GM13977 (cell line): ENCODE results near the gene OR10V1.

Source experiments
- DNase-seq: peaks from one replicate; pipeline ENCODE4 v3.0.0; 2012; ENCODE audit warnings: low spot score
- in situ Hi-C: fragments of 300-500 bp; cut with MboI; formaldehyde crosslinking; loops from one replicate; pipeline ENCODE4 v1.12.0; 2022; ENCODE audit warnings: low sequenced_read_pairs, low pct_unique_long_range_greater_than_20kb, mixed read lengths, inconsistent platforms; ENCODE audit not compliant: unreplicated experiment
- TF ChIP-seq, protein P1 (sequence below): IDR thresholded peaks from 2 replicates; pipeline ENCODE4 v1.5.1; 2012; ENCODE audit warnings: mild to moderate bottlenecking, control low read depth; ENCODE audit not compliant: insufficient read depth; ENCODE audit errors: extremely low read depth, missing control alignments

Gene OR10V1

DNA sequence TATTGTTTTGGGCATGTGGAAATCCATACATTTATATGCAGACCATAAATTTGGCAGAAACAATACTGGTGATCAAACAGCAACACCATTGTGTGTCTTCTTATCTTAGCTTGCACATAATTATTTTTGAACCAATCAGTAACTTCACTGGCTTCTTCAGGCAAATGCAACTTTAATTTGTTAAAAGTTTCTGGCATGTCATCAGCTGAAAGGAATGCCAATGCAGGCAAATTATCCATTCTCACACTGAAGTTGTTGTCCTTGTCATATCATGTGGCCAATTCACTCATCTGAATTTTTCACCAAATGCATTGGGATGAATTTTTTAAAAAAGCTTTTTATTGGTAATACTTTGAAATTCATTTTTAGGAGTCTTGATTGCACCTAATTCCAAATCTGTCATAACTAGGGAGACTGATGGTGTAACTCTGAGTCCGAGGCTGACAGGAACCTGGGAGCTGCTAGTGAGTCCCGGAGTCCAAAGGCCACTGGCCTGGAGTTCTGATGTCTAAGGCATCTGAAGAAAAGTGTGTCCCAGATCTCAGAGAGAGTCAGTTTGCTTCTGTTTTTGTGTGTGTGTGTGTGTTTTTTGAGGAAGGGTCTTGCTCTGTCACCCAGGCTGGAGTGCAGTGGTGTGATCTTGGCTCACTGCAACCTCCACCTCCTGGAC, 17.4 kb upstream of the OR10V1 start:
- TF ChIP-seq, protein P1, sequence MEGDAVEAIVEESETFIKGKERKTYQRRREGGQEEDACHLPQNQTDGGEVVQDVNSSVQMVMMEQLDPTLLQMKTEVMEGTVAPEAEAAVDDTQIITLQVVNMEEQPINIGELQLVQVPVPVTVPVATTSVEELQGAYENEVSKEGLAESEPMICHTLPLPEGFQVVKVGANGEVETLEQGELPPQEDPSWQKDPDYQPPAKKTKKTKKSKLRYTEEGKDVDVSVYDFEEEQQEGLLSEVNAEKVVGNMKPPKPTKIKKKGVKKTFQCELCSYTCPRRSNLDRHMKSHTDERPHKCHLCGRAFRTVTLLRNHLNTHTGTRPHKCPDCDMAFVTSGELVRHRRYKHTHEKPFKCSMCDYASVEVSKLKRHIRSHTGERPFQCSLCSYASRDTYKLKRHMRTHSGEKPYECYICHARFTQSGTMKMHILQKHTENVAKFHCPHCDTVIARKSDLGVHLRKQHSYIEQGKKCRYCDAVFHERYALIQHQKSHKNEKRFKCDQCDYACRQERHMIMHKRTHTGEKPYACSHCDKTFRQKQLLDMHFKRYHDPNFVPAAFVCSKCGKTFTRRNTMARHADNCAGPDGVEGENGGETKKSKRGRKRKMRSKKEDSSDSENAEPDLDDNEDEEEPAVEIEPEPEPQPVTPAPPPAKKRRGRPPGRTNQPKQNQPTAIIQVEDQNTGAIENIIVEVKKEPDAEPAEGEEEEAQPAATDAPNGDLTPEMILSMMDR: no peak
- in situ Hi-C loops: no loop called here
- no peak for DNase-seq

DNA sequence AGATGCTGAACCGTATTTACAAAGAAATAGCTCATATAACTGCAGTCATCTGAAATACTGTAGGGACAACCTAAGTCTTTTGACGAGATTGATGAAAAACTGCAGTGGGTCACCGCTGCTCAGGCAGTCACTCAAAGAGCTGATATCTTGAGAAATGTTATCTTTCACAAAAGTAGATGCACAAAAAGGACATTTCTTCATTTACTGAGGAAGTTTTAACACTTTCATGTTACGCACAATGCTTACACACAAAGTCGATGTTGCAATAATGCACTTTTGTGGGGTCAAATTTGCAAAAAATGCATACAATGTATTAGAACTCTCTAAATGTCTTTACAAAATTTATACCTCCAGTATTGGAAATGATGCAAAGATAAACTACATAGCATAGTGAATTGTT, 16.2 kb upstream of the OR10V1 start:
- no peak for DNase-seq
- TF ChIP-seq, protein P1: no peak
- in situ Hi-C loops: no loop called here

DNA sequence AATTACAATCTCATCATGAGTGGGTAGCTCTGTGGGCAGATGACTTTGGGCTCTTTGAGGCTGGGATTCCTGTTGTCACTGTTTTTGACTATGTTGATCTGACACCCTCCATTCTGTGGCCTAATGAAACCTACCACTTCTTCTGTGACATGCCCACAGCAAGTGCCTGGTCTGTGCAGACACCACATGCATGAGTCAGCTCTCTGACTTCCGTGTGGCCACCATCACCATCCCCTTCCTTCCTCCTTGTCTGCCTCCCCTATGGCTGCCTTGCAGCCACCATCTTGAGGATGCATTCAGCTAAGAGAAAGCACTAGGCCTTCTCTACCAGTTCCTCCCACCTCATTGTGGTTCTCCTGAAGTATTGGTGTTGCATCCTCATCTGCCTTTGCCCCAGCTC, 15.3 kb upstream of the OR10V1 start:
- DNase-seq: no peak
- in situ Hi-C loops: no loop called here
- TF ChIP-seq, protein P1: no peak

DNA sequence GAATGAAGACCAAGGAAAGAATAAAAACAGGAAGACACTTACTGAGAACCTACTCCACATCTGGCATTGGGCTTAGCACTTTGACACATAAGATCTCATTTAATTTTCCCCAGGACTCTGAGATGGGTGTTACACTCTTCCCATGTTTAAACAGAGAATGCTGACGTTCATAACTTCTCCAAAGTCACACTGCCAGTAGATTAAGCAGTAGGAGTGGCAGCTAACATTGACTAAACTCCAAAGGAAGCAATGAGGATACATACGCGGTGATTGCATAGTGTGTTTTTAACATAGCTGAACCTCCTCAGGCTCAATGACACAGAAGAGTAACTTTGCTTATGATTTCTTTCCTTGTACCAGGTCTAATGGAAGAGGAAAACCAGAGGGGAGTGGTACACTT, 14.5 kb upstream of the OR10V1 start:
- DNase-seq: no peak
- in situ Hi-C loops: no loop called here
- TF ChIP-seq, protein P1: no peak

DNA sequence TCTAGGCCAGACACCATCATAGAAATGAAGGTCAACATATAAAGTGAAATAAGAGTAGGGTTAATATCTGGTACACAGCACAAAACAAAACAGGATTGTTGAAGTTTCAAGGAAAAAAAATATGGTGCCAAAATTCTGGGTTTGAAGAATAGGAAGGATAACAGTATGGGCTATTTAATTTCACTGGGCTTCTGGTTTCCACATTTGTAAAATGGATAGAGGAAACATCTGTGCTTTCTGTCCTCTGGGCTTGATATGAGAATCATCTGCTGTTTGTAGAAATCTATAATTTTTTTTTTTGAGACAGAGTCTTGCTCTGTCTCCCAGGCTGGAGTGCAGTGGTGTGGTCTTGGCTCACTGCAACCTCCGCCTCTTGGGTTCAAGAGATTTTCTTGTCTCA, 13.8 kb upstream of the OR10V1 start:
- DNase-seq: no peak
- in situ Hi-C loops: no loop called here
- TF ChIP-seq, protein P1: no peak

DNA sequence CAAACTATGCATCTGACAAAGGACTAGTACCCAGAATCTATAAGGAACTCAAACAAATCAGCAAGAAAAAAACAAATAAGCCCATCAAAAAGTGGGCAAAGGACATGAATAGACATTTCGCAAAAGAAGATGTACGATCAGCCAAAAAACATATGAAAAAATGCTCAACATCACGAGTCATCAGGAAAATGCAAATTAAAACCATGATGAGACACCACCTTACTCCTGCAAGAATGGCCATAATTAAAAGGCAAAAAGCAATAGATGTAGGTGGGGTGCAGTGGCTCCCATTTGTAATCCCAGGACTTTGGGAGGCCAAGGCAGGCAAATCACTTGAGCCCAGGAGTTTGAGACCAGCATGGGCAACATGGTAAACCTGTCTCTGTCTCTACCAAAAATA, 10.4 kb upstream of the OR10V1 start:
- no peak for DNase-seq
- TF ChIP-seq, protein P1: no peak
- in situ Hi-C loops: no loop called here
